DMS53 treated with DMSO at 0.1 percent for 48 hours (cell line): ENCODE results near the gene TXLNG.

ENCODE experiments used
- DNase-seq: peaks from one replicate; lab custom pipeline; 2025; ENCODE audit not compliant: unreplicated experiment; lab: John Stamatoyannopoulos, UW

Gene TXLNG

GRCh38 chrX:16870862-16871815, 84.9 kb downstream of the TXLNG start:
- no peak for DNase-seq

- DNase-seq, result no peak
These were observed 86.8 kb downstream of the TXLNG start for GRCh38 chrX:16873106-16873505.

- no peak for DNase-seq
These were observed 88.3 kb downstream of the TXLNG start for GRCh38 chrX:16874458-16875095.

GRCh38 chrX:16876696-16877095, 90.4 kb downstream of the TXLNG start:
- DNase-seq, result no peak

GRCh38 chrX:16882169-16882568, 95.9 kb downstream of the TXLNG start:
- DNase-seq, result peak; percentile 34

GRCh38 chrX:16882702-16883486, 96.6 kb downstream of the TXLNG start:
- DNase-seq, result peak; percentile 88

- no peak for DNase-seq
These were observed 97.2 kb downstream of the TXLNG start for GRCh38 chrX:16883487-16883804.

GRCh38 chrX:16885628-16886027, 99.4 kb downstream of the TXLNG start:
- no peak for DNase-seq

- DNase-seq, result peak; percentile 78
These were observed 106.5 kb downstream of the TXLNG start for GRCh38 chrX:16892504-16893362.
